ENCODE measurements around the gene CC2D1A.

The CC2D1A gene

DNA sequence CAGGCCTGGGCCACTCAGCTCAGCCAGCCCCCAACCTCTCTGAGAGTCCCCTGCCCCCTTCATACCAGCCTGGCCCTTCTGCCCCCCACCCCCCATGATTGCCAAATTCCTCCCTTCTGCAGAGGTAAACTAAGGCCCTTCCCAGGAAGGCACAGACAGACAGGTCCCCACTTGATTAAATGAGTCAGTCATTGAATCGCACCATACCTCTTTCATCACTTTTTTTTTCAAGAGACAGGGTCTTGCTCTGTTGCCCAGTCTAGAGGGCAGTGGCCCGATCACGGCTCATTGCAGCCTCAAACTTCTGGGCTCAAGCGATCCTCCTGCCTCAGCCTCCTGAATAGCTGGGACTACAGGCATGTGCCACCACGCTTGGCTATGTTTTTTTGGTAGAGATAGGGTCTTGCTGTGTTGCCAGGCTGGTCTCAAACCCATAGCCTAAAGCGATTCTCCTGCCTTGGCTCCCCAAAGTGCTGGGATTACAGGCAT lies 26.2 kb downstream of the CC2D1A start:
- Histone ChIP-seq H3K36me3 (ENCODE audit: control insufficient read depth in 2 of 2, insufficient read depth in 2 of 2, low read length in 2 of 2) (peaks cover 6 to 9% of the 10 kb centered on the region in 2 donors), H3K27me3 (ENCODE audit: control insufficient read depth in 2 of 2, insufficient read depth in 2 of 2, low read length in 2 of 2) (peaks cover 2 to 4% of the 10 kb centered on the region in 2 donors), H3K4me3 (ENCODE audit: low read length in 2 of 2) (no peak overlapping the region), H3K4me1 (ENCODE audit: control insufficient read depth in 2 of 2, insufficient read depth in 2 of 2, low read length in 2 of 2) (peaks cover 0 to 4% of the 10 kb centered on the region in 2 donors), H3K9ac (ENCODE audit: low read depth in 1 of 2, low read length in 2 of 2) (no peak overlapping the region), H3K9me3 (ENCODE audit: control insufficient read depth in 2 of 2, low read length in 2 of 2) (no peaks in the 10 kb centered on the region), H3K27ac (ENCODE audit: low read depth in 2 of 2, low read length in 2 of 2) (no peak overlapping the region)

DNA sequence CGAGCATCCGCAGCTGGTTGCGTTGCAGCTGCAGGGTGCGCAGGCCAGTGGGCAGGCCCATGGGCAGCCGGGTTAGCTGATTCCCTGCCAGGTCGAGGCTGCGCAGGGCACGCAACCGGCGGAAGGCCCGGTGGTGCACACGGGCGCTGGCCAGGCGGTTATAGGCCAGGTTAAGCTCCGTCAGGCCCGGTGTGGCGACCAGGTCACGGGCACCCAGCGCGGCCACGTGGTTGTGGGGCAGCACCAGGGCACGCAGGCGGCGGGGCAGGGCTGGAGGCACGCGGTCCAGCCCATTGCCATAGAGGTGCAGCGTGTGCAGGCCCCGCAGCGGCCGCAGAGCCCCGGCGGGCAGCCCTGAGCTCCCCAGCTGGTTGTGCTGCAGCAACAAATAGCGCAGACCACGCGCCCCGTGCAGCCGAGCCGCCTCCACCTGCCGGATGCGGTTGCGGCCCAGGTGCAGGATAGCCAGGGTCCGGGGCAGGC lies 27.0 kb downstream of the CC2D1A start:
- no peak overlapping the region for H3K9ac ChIP-seq (ENCODE audit: low read depth in 1 of 2, low read length in 2 of 2)
- H3K9me3 ChIP-seq (ENCODE audit: control insufficient read depth in 2 of 2, low read length in 2 of 2), result no peaks in the 10 kb centered on the region
- peaks cover 5% of the 10 kb centered on the region in 2 donors for H3K36me3 ChIP-seq (ENCODE audit: control insufficient read depth in 2 of 2, insufficient read depth in 2 of 2, low read length in 2 of 2)
- H3K27me3 ChIP-seq (ENCODE audit: control insufficient read depth in 2 of 2, insufficient read depth in 2 of 2, low read length in 2 of 2), result peaks cover 2 to 4% of the 10 kb centered on the region in 2 donors
- H3K4me3 ChIP-seq (ENCODE audit: low read length in 2 of 2), result no peak overlapping the region
- peaks cover 0 to 4% of the 10 kb centered on the region in 2 donors for H3K4me1 ChIP-seq (ENCODE audit: control insufficient read depth in 2 of 2, insufficient read depth in 2 of 2, low read length in 2 of 2)
- no peak overlapping the region for H3K27ac ChIP-seq (ENCODE audit: low read depth in 2 of 2, low read length in 2 of 2)

DNA sequence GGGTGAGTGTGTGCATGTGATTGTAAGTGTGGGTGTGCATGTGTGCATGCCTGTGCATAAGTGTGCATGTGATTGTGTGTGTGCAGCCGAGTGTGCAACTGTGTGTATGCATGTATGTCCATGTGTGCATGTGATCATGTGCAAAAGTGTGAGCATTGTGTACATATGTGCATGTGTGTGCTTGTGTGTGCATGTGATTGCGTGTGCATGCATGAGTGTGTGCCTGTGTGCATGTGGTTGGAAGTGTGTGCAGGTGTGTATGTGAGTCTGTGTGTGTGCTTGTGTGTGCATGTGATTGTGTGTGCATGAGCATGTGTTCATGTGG lies 28.7 kb downstream of the CC2D1A start:
- Histone ChIP-seq H3K9me3 (ENCODE audit: control insufficient read depth in 2 of 2, low read length in 2 of 2) (no peaks in the 10 kb centered on the region), H3K36me3 (ENCODE audit: control insufficient read depth in 2 of 2, insufficient read depth in 2 of 2, low read length in 2 of 2) (peaks cover 0 to 5% of the 10 kb centered on the region in 2 donors), H3K4me1 (ENCODE audit: control insufficient read depth in 2 of 2, insufficient read depth in 2 of 2, low read length in 2 of 2) (peaks cover 0 to 4% of the 10 kb centered on the region in 2 donors), H3K4me3 (ENCODE audit: low read length in 2 of 2) (no peak overlapping the region), H3K27ac (ENCODE audit: low read depth in 2 of 2, low read length in 2 of 2) (no peak overlapping the region), H3K27me3 (ENCODE audit: control insufficient read depth in 2 of 2, insufficient read depth in 2 of 2, low read length in 2 of 2) (peaks cover 2 to 4% of the 10 kb centered on the region in 2 donors), H3K9ac (ENCODE audit: low read depth in 1 of 2, low read length in 2 of 2) (no peak overlapping the region)

DNA sequence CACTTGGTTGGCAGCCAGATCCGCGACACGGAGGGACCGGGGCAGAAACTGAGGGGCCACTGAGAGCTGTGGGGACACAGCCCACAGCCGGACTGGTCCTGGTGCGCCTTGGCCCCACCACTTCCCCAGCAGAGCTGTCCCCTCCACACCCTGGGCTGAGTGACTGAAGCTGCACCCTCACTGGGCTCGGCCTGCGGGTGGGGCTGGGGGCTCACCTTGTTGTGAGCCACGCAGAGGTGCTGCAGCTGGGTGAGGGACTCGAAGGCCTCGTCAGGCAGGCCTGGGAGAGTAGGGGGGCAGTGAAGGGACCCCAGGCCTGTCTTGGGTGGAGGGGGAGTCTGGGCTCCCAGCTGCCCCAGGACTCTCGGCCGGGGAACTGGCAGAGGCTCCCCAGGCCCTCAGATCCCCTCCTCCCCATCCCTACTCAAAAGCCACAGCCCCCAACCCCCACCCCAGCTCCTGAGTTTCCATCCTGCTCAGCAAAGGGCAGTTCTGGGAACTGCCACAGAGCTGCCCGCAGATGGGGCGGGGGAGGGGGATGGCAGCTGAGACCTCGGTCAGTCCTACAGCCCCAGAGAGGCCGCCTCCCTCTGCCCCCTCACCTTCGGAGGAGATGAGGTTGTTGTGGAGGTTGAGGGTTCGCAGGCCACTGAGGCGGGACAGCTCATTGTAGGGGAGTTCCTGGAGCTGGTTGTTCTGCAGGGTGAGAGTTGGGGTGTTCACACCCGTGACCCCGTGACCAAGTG lies 29.9 kb downstream of the CC2D1A start:
- Histone ChIP-seq H3K9me3 (ENCODE audit: control insufficient read depth in 2 of 2, low read length in 2 of 2) (no peaks in the 10 kb centered on the region), H3K27ac (ENCODE audit: low read depth in 2 of 2, low read length in 2 of 2) (no peak overlapping the region), H3K9ac (ENCODE audit: low read depth in 1 of 2, low read length in 2 of 2) (no peak overlapping the region), H3K36me3 (ENCODE audit: control insufficient read depth in 2 of 2, insufficient read depth in 2 of 2, low read length in 2 of 2) (peaks cover 0 to 4% of the 10 kb centered on the region in 2 donors), H3K4me3 (ENCODE audit: low read length in 2 of 2) (no peak overlapping the region), H3K4me1 (ENCODE audit: control insufficient read depth in 2 of 2, insufficient read depth in 2 of 2, low read length in 2 of 2) (peaks cover 0 to 4% of the 10 kb centered on the region in 2 donors), H3K27me3 (ENCODE audit: control insufficient read depth in 2 of 2, insufficient read depth in 2 of 2, low read length in 2 of 2) (peaks cover 2 to 4% of the 10 kb centered on the region in 2 donors)

DNA sequence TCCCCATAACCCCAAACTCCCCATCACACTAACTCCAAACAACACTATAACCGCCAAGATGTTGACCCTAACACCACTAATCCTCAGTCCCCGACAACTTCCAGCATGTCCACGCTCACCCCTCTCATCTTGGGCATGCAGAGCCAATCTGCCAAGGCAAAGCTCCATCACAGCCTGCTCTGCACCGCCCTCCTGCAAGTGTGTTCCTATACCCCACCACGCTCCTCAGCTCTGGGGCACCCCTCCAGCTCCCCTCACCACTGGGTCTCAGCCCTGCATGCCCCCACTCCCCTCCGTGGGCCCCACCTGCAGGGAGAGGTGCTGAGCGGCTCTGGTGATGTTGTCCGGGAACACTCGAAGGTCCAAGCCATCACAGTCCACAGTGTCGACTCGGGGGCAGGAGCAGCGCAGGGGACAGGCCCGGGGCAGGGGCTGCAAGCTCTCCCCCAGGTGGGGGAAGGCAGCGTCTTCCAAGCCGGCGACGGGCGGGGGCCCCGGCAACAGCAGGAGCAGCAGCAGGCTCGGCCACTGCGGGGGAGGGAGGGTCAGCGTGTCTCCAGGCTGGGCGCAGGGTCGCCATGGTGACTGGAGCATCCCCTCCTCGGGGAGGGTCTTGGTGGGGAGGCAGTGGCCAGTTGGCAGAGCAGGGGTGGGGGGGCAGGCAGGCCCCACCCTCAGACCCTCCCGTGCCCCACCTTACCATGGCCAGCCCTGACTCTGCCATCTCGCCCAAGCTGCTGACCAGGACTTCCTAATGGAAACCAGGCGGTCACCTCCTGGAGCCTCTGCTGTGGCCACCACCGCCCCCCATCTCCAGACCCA lies 31.7 kb downstream of the CC2D1A start:
- no peak overlapping the region for H3K9ac ChIP-seq (ENCODE audit: low read depth in 1 of 2, low read length in 2 of 2)
- no peaks in the 10 kb centered on the region for H3K36me3 ChIP-seq (ENCODE audit: control insufficient read depth in 2 of 2, insufficient read depth in 2 of 2, low read length in 2 of 2)
- H3K27me3 ChIP-seq (ENCODE audit: control insufficient read depth in 2 of 2, insufficient read depth in 2 of 2, low read length in 2 of 2), result peaks cover 2 to 4% of the 10 kb centered on the region in 2 donors
- H3K9me3 ChIP-seq (ENCODE audit: control insufficient read depth in 2 of 2, low read length in 2 of 2), result no peaks in the 10 kb centered on the region
- H3K27ac ChIP-seq (ENCODE audit: low read depth in 2 of 2, low read length in 2 of 2), result no peak overlapping the region
- no peak overlapping the region for H3K4me3 ChIP-seq (ENCODE audit: low read length in 2 of 2)
- H3K4me1 ChIP-seq (ENCODE audit: control insufficient read depth in 2 of 2, insufficient read depth in 2 of 2, low read length in 2 of 2), result peaks cover 0 to 4% of the 10 kb centered on the region in 2 donors

DNA sequence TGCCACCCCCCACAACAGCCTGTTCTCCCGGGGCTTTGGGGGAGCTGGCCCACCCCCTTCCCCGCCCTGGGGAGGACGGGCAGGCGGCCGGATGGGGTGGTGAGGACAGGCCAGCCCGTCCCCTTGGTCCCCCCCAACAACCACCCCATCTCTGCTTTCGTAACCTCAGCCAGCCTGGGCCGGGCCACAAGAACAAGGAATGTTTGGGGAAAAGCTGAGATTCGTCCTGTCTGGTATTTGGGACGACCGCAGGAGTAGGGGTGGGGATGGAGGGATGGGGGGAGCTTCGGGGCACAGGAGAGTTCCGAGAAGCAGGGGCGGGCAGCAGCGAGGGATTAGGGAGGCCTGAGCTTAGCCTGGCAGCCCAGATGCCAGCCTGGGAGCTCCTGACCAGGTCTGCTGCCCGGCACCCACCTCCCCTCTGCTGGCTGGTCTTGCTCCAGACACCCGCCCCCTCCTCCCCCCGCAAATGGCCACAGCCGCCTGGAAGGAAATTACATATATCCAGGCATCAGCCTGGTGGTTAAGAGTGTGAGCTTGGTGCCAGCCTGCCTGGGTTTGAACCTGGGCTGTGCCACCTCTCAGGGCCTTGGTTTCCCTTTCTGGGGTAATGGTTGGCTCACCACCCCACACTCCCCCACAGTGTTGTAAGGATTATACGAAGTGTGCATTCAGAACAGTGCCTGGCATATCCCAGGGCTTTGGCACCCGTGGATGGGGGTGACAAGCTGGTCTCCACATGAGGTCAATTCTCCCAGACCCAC lies 32.5 kb downstream of the CC2D1A start, which contains the start of gene PODNL1:
PODNL1 (minus strand) TSS at position 117 of the 764 bp plus-strand sequence. CDS start 236 bp downstream, outside the sequence.
- H3K9ac ChIP-seq (ENCODE audit: low read depth in 1 of 2, low read length in 2 of 2), result no peak within 1 kb of the TSS

DNA sequence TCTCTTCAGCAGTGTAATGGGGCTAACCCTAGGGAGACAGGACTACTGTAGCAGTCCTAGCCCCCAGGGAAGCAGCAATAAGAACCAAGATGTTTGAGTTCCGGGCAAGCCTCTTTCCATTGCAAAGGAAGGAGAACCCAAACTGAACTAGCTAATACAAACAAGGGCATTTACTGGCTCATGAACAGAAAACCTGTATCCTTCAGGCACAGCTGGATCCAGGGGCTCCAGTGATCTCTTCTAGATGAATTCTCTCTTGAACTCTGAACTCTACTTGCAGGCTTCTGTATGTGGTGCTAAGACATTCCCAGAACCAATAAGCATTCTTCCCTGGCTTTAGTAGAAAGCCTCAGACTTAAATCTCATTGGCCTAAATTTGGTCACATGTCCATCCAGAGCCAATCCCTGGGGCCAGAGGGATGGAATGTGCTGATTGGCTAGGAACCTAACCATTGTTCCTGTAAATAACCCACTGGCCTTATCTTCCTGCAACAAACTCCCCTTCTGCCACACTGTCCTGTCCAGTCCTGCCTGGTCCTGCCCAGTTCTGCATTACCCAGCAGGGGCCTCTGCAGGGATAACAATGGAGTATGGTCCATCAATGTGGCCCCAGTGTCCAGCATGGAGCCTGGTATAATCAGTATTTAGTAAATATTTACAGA lies 36.2 kb downstream of the CC2D1A start:
- H3K9me3 ChIP-seq (ENCODE audit: control insufficient read depth in 2 of 2, low read length in 2 of 2), result no peaks in the 10 kb centered on the region
- no peak overlapping the region for H3K27ac ChIP-seq (ENCODE audit: low read depth in 2 of 2, low read length in 2 of 2)
- no peak overlapping the region for H3K9ac ChIP-seq (ENCODE audit: low read depth in 1 of 2, low read length in 2 of 2)
- H3K4me3 ChIP-seq (ENCODE audit: low read length in 2 of 2), result no peak overlapping the region
- no peaks in the 10 kb centered on the region for H3K4me1 ChIP-seq (ENCODE audit: control insufficient read depth in 2 of 2, insufficient read depth in 2 of 2, low read length in 2 of 2)
- no peaks in the 10 kb centered on the region for H3K27me3 ChIP-seq (ENCODE audit: control insufficient read depth in 2 of 2, insufficient read depth in 2 of 2, low read length in 2 of 2)
- no peaks in the 10 kb centered on the region for H3K36me3 ChIP-seq (ENCODE audit: control insufficient read depth in 2 of 2, insufficient read depth in 2 of 2, low read length in 2 of 2)

More for the DNA sequence above, 32.5 kb downstream of the CC2D1A start, which contains the start of gene PODNL1:
- Histone ChIP-seq H3K27ac (ENCODE audit: low read depth in 2 of 2, low read length in 2 of 2) (no peak within 1 kb of the TSS), H3K4me1 (ENCODE audit: control insufficient read depth in 2 of 2, insufficient read depth in 2 of 2, low read length in 2 of 2) (peaks cover 0 to 4% of the 10 kb centered on the region in 2 donors), H3K9me3 (ENCODE audit: control insufficient read depth in 2 of 2, low read length in 2 of 2) (no peaks in the 10 kb centered on the region), H3K27me3 (ENCODE audit: control insufficient read depth in 2 of 2, insufficient read depth in 2 of 2, low read length in 2 of 2) (peaks cover 2 to 4% of the 10 kb centered on the region in 2 donors), H3K4me3 (ENCODE audit: low read length in 2 of 2) (no peak within 1 kb of the TSS), H3K36me3 (ENCODE audit: control insufficient read depth in 2 of 2, insufficient read depth in 2 of 2, low read length in 2 of 2) (no peaks in the 10 kb centered on the region)

DNA sequence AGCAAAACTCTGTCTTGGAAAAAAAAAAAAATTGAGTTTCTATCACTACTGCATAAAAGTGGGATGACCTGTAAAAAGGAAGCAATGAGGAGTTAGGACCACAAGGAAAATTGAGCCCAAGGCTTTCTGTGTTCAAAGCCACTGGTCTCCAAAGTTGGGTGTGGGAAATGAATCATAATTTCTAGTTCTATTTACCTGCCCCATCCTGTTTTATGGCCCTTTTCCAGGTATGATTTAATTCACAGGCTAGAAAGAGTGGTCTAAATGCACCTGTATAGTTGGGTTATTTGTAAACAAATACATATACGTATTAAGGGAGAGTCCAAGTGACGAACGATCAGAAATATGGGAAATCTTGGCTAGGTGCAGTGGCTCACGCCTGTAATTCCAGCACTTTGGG lies 40.4 kb downstream of the CC2D1A start:
- no peak overlapping the region for H3K9ac ChIP-seq (ENCODE audit: low read depth in 1 of 2, low read length in 2 of 2)
- H3K27ac ChIP-seq (ENCODE audit: low read depth in 2 of 2, low read length in 2 of 2), result no peak overlapping the region
- H3K27me3 ChIP-seq (ENCODE audit: control insufficient read depth in 2 of 2, insufficient read depth in 2 of 2, low read length in 2 of 2), result no peaks in the 10 kb centered on the region
- no peak overlapping the region for H3K4me3 ChIP-seq (ENCODE audit: low read length in 2 of 2)
- no peaks in the 10 kb centered on the region for H3K4me1 ChIP-seq (ENCODE audit: control insufficient read depth in 2 of 2, insufficient read depth in 2 of 2, low read length in 2 of 2)
- no peaks in the 10 kb centered on the region for H3K9me3 ChIP-seq (ENCODE audit: control insufficient read depth in 2 of 2, low read length in 2 of 2)
- H3K36me3 ChIP-seq (ENCODE audit: control insufficient read depth in 2 of 2, insufficient read depth in 2 of 2, low read length in 2 of 2), result no peaks in the 10 kb centered on the region

DNA sequence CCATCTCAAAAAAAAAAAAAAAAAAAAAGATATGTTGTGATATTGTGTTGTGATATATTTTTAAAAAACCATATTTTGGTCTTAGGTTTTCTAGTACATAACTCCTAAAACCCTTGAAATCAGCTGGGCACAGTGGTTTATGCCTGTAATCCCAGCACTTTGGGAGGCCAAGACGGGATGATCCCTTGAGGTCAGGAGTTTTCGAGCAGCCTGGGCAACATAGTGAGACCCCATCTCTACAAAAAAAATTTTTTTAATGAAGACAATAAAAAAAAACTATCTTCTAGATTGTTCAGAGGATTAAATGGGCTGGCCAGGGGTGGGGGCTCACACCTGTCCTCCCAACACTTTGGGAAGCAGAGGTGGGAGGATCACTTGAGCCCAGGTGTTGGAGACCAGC lies 45.0 kb downstream of the CC2D1A start:
- Histone ChIP-seq H3K9me3 (ENCODE audit: control insufficient read depth in 2 of 2, low read length in 2 of 2) (no peaks in the 10 kb centered on the region), H3K4me3 (ENCODE audit: low read length in 2 of 2) (no peak overlapping the region), H3K27ac (ENCODE audit: low read depth in 2 of 2, low read length in 2 of 2) (no peak overlapping the region), H3K4me1 (ENCODE audit: control insufficient read depth in 2 of 2, insufficient read depth in 2 of 2, low read length in 2 of 2) (peaks cover 11% of the 10 kb centered on the region in 2 donors), H3K36me3 (ENCODE audit: control insufficient read depth in 2 of 2, insufficient read depth in 2 of 2, low read length in 2 of 2) (peaks cover 12 to 13% of the 10 kb centered on the region in 2 donors), H3K27me3 (ENCODE audit: control insufficient read depth in 2 of 2, insufficient read depth in 2 of 2, low read length in 2 of 2) (no peaks in the 10 kb centered on the region), H3K9ac (ENCODE audit: low read depth in 1 of 2, low read length in 2 of 2) (no peak overlapping the region)
